ENCODE results near the gene MYCBP. TPM values are rescaled to one million over a fixed set of nuclear protein-coding genes. Genes with fewer than 3 reads are reported as not detected.
A peak's percentile ranks its signal among the peaks of the same experiment; 100 is the strongest.

Gene MYCBP
- total RNA-seq, 8 experiments from 2014 or later, result 6.9 to 21.0 (median 11.4) TPM

DNA sequence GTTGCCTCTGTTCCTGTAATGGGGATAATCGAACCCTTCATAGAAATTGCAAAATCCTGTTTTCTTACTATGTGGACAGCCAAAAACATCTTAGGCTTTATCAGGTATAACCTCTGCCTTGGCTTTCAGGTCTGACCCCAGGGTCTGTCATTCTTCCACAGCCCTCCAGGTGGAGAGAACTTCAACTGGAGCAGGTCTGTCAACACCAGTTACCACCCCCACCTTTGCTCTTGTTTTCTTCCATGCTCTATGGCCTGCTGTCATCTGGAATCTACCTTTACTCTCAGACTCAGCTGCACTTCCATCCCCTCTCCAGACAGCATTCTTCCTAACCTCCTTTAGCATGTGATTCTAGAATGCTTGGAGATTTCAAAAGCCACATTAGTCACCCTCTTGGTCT, 18.6 kb upstream of the MYCBP start:
- no peak for ATAC-seq (replicated peaks in 6 of 8)
- in situ Hi-C loops (cut with MboI; ENCODE audit: low pct_unique_long_range_greater_than_20kb in 2 of 9, low sequenced_read_pairs in 9 of 9, unreplicated experiment in 9 of 9), result no loop called here
- H3K4me1 ChIP-seq (replicated peaks in 1 of 2), result no peaks in the 10 kb centered on the region
- 44 to 83% (median 76%) methylated on average over 1 of the region's 1 CpG; no CpG with 5 or more reads in 2 of the 10 experiments for WGBS, 10 experiments
- no peak overlapping the region for H3K4me3 ChIP-seq
- H3K27ac ChIP-seq, result no peak overlapping the region

DNA sequence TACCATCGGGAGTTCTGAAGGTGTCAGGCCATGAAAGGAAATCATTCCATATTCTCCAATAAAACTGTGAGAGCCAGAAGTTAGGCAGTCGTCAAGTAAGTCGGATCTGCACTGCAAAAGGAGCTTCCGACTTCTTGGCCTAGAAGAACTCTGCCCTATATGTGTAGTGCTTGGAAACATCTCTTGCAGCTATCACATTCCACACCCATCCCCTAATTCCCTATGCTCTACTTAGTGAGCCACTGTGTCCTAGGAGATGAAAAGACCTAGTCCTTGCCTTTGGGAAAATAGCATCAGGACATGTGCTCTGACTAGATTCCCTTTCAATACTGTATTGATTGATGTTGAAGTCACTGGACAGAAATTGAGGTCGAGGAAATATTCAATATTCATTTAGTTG, 16.4 kb upstream of the MYCBP start:
- ATAC-seq (replicated peaks in 6 of 8), result no peak
- H3K4me3 ChIP-seq, result no peak overlapping the region
- in situ Hi-C loops (cut with MboI; ENCODE audit: low pct_unique_long_range_greater_than_20kb in 2 of 9, low sequenced_read_pairs in 9 of 9, unreplicated experiment in 9 of 9), result no loop called here
- no peak overlapping the region for H3K27ac ChIP-seq
- no peaks in the 10 kb centered on the region for H3K4me1 ChIP-seq (replicated peaks in 1 of 2)
- WGBS, 10 experiments, result 8 to 88% (median 78%) methylated on average over 1 to 4 of the region's 5 CpGs; no CpG with 5 or more reads in 3 of the 10 experiments

DNA sequence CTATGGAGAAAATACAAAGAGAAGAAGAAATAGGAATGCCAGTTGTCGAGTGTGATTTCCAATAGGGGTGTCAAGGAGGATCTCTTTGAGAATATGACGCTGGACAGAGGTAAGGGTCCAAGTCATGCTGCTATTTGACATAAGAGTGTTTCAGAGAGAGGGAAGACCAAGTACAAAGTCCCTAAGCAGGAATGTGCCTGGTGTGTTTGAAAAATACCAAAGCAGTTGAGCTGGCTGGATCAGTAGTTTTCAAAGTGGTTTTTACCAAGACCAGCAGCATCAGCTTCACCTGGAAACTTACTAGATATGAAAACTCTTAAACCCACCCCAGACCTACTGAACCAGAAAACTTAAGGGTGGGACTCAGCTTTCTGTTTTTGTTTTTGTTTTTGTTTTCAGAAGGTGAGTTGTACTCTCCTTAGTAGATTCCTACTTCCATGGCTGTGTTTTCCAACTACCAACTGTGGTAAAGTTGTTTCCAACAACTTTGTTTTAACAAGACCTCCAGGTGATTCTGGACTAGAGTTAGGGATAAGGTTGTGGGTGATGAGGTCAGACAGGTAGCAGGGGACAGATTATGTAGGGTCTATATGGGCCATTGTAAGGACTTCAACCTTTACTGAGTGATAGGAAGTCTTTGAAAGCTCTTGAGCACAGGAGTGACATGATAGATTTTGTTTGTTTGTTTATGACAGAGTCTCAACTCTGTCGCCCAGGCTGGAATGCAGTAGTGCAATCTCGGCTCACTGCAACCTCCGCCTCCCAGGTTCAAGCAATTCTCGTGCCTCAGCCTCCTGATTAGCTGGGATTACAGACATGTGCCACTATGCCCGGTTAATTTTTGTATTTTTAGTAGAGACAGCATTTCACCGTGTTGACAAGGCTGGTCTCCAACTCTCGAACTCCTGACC, 15.5 kb upstream of the MYCBP start:
- H3K4me3 ChIP-seq, result no peak overlapping the region
- in situ Hi-C loops (cut with MboI; ENCODE audit: low pct_unique_long_range_greater_than_20kb in 2 of 9, low sequenced_read_pairs in 9 of 9, unreplicated experiment in 9 of 9), result no loop called here
- ATAC-seq (replicated peaks in 6 of 8), result no peak
- no peak overlapping the region for H3K27ac ChIP-seq
- H3K4me1 ChIP-seq (replicated peaks in 1 of 2), result no peaks in the 10 kb centered on the region
- 60 to 91% (median 90%) methylated on average over 1 to 9 of the region's 9 CpGs; no CpG with 5 or more reads in 3 of the 10 experiments for WGBS, 10 experiments

DNA sequence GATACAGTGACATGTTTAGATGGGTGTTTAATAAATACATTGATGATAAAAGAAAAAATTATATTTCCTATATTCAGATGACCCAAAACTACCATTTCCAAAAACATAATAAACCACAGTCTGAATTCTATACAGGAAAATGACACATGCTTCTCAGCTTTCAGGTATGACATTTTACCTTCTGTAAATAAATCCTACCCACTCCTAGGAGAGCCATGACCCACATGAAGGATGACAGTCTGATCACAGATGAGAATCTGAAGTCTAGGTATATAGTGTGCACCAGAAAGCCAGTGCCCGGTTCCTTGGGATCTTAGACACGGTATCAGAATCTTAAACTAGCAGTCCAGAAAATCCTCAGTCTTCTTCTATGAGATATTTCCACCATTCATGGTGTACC, 11.9 kb upstream of the MYCBP start:
- in situ Hi-C loops (cut with MboI; ENCODE audit: low pct_unique_long_range_greater_than_20kb in 2 of 9, low sequenced_read_pairs in 9 of 9, unreplicated experiment in 9 of 9), result no loop called here
- Histone ChIP-seq H3K4me3 (no peak overlapping the region), H3K27ac (no peak overlapping the region), H3K4me1 (replicated peaks in 1 of 2) (no peaks in the 10 kb centered on the region)
- no peak for ATAC-seq (replicated peaks in 6 of 8)
- 82 to 100% (median 93%) methylated on average over 1 to 2 of the region's 2 CpGs; no CpG with 5 or more reads in 4 of the 10 experiments for WGBS, 10 experiments

DNA sequence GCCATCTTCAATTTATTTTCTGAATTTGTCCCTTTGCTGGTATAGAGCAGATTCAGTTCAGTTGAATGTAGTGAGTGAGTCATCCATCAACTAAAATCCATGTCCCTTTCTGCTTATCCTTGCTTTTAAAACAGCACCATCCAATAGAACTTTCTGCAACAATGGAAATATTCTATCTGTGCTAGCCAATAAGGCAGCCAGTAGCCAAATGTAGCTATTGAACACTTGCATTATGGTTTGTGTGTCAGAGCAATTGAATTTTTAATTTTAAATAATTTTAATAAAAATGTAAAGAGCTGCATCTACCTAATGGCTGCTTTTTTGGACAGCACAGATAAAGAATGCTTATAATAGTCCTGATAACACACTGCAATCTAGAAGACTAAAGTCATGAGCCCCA, 8.3 kb upstream of the MYCBP start, which contains the start of gene GJA9:
GJA9 (minus strand) TSS at position 101 of the 400 bp plus-strand sequence. CDS start 5,489 bp downstream, outside the sequence.
- Histone ChIP-seq H3K27ac (no peak within 1 kb of the TSS), H3K4me1 (replicated peaks in 1 of 2) (no peaks in the 10 kb centered on the region), H3K4me3 (no peak within 1 kb of the TSS)
- in situ Hi-C loops (cut with MboI; ENCODE audit: low pct_unique_long_range_greater_than_20kb in 2 of 9, low sequenced_read_pairs in 9 of 9, unreplicated experiment in 9 of 9), result no loop called here
- no peak for ATAC-seq (replicated peaks in 6 of 8)

DNA sequence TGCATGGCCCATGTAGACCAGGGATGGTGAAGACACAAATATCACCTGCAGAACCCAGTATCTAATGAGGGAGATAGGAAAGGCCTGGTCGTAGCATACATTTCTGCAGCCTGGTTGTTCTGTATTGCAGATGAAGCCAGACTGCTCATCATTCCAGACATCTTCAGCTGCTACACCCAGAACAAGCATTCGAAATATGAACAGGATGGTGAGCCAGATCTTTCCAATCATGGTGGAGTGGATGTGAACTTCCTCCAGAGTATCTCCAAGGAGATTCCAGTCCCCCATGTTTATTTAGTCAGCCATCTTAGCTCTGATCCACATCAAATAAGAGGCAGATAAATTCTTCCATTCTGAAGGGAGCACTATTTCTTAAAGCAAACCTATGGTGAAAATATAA, 2.7 kb upstream of the MYCBP start:
- Histone ChIP-seq H3K4me3 (no peak overlapping the region), H3K4me1 (replicated peaks in 1 of 2) (peaks cover 11 to 13% of the 10 kb centered on the region in 2 donors), H3K27ac (no peak overlapping the region)
- WGBS, 10 experiments, result 40 to 100% (median 92%) methylated on average over 1 to 2 of the region's 2 CpGs; no CpG with 5 or more reads in 3 of the 10 experiments
- in situ Hi-C loops (cut with MboI; ENCODE audit: low pct_unique_long_range_greater_than_20kb in 2 of 9, low sequenced_read_pairs in 9 of 9, unreplicated experiment in 9 of 9), result no loop called here
- ATAC-seq (replicated peaks in 6 of 8), result no peak

DNA sequence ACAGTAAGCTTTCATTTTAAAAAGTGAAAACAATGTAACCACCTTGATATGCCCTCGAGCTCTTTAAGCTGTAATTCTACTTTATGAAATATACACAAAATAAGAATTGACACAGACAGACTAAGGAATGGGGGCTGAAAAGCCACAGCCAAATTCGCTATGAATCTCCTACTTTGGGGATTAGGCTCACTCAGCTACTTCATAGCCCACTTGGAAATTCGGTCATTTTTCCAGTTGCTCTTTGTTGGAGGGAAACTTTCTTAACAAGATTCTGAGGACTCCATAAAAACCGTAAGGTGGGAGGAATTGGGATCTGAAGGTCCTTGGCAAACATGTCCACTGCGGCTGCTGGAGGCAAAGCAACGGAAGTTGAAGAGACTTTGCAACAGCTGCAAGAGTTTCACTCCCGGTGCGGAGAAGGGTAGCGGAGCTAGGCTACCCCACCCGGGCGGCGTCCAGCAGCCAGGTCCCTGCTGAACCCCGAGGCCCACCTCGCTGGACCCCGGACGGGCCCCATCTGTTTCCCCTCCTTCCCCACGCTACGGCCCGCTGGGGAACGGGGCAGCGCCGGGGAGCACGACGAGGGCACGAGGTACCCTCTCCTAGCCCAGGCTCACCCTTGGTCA, 634 bp downstream of the MYCBP start:
- in situ Hi-C loops (cut with MboI; ENCODE audit: low pct_unique_long_range_greater_than_20kb in 2 of 9, low sequenced_read_pairs in 9 of 9, unreplicated experiment in 9 of 9), result no loop called here
- Histone ChIP-seq H3K27ac (peak overlapping the region in 1 of 2 donors; percentile 0), H3K4me1 (replicated peaks in 1 of 2) (peaks cover 11 to 13% of the 10 kb centered on the region in 2 donors), H3K4me3 (peak overlapping the region; percentile 54 to 67 (median 64))
- 0 to 20% (median 9%) methylated on average over 1 to 13 of the region's 25 CpGs; no CpG with 5 or more reads in 1 of the 10 experiments for WGBS, 10 experiments
- ATAC-seq (replicated peaks in 6 of 8), result peak in 1 of 8 experiments; percentile 12

DNA sequence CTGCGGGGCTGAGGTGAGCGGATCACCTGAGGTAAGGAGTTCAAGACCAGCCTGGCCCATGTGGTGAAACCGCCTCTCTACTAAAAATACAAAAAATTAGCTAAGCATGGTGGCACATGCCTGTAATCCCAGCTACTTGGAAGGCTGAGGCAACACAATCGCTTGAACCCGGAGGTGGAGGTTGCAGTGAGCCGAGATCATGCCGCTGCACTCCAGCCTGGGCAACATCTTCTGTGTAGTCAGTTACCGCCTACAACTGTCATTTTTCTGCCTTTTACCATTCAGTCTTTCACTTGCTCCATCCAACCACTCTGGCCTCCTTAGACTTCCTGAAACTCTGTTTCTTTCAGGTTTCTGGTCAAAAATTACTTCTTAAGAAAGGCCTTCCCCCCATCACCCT, 2.2 kb downstream of the MYCBP start:
- 87 to 100% (median 93%) methylated on average over 2 to 8 of the region's 8 CpGs; no CpG with 5 or more reads in 1 of the 10 experiments for WGBS, 10 experiments
- in situ Hi-C loops (cut with MboI; ENCODE audit: low pct_unique_long_range_greater_than_20kb in 2 of 9, low sequenced_read_pairs in 9 of 9, unreplicated experiment in 9 of 9), result no loop called here
- no peak overlapping the region for H3K27ac ChIP-seq
- ATAC-seq (replicated peaks in 6 of 8), result no peak
- peaks cover 11 to 13% of the 10 kb centered on the region in 2 donors for H3K4me1 ChIP-seq (replicated peaks in 1 of 2)
- H3K4me3 ChIP-seq, result no peak overlapping the region

DNA sequence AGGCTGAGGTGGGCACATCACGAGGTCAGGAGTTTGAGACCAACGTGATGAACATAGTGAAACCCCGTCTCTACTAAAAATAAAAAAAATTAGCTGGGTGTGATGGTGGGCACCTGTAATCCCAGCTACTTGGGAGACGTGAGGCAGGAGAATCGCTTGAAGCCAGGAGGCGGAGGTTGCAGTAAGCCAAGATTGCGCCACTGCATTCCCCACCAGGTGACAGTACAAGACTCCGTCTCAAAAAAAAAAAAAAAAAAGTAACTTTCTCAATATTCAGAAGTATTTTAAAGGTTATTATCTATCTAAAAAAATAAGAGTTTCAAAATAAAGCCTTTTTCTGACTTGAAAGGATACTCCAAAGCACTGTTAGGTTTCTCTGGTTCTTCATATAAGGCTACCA, 5.9 kb downstream of the MYCBP start:
- Histone ChIP-seq H3K4me1 (replicated peaks in 1 of 2) (peaks cover 4 to 9% of the 10 kb centered on the region in 2 donors), H3K4me3 (no peak overlapping the region), H3K27ac (no peak overlapping the region)
- WGBS, 10 experiments, result 88 to 100% (median 95%) methylated on average over 3 to 7 of the region's 8 CpGs; no CpG with 5 or more reads in 2 of the 10 experiments
- no peak for ATAC-seq (replicated peaks in 6 of 8)
- in situ Hi-C loops (cut with MboI; ENCODE audit: low pct_unique_long_range_greater_than_20kb in 2 of 9, low sequenced_read_pairs in 9 of 9, unreplicated experiment in 9 of 9), result no loop called here

DNA sequence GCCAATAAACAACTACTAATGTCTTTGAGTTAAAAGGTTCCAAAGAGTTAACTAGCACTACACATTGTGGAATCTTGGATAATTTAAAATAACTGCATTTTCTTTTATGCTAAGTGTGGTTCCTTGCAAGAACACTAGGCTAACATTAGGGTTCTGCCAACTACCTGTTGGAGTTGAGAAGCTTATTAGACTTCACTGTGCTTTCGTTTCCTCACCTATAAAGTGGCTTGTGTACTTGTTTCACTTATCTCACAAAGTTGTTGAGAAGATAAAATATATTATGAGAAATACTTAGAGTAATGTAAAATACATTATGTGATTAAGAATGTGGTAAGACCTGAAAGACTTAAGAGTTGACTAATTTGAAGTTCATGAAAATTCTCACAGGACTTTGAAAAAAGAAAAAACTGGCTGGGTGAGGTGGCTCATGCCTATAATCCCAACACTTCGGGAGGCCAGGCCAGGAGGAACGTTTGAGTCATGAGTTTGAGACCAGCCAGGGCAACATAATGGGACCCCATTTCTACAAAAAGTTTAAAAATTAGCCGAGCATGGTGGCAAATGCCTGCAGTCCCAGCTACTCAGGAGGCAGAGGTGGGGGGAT, 7.9 kb downstream of the MYCBP start:
- Histone ChIP-seq H3K4me3 (no peak overlapping the region), H3K27ac (no peak overlapping the region), H3K4me1 (replicated peaks in 1 of 2) (peaks cover 7 to 22% of the 10 kb centered on the region in 2 donors)
- in situ Hi-C loops (cut with MboI; ENCODE audit: low pct_unique_long_range_greater_than_20kb in 2 of 9, low sequenced_read_pairs in 9 of 9, unreplicated experiment in 9 of 9), result no loop called here
- WGBS, 10 experiments, result 21 to 95% (median 79%) methylated on average over 1 to 4 of the region's 4 CpGs
- no peak for ATAC-seq (replicated peaks in 6 of 8)

DNA sequence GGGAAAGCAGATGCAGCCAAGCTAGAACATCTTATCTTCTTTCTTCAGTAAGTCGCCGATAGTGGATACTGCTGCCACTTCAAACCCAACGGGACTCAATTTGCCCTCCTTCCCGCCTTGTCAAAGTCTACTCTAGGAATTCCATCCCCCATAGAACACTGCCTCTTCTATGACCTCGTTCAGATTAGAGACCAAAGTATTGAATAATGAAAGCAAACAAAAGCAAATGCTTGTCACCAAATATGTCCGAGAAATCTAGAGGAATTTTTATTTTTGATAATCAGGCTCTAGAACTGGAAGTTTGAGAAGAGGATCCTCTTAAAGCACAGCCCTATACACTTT, 12.7 kb downstream of the MYCBP start:
- no peak for ATAC-seq (replicated peaks in 6 of 8)
- Histone ChIP-seq H3K4me3 (peak overlapping the region; percentile 61 to 98 (median 74)), H3K4me1 (replicated peaks in 1 of 2) (peaks cover 21 to 37% of the 10 kb centered on the region in 2 donors), H3K27ac (no peak overlapping the region)
- WGBS, 10 experiments, result 0 to 40% (median 16%) methylated on average over 1 to 6 of the region's 6 CpGs; no CpG with 5 or more reads in 2 of the 10 experiments
- in situ Hi-C loops (cut with MboI; ENCODE audit: low pct_unique_long_range_greater_than_20kb in 2 of 9, low sequenced_read_pairs in 9 of 9, unreplicated experiment in 9 of 9), result no loop called here

DNA sequence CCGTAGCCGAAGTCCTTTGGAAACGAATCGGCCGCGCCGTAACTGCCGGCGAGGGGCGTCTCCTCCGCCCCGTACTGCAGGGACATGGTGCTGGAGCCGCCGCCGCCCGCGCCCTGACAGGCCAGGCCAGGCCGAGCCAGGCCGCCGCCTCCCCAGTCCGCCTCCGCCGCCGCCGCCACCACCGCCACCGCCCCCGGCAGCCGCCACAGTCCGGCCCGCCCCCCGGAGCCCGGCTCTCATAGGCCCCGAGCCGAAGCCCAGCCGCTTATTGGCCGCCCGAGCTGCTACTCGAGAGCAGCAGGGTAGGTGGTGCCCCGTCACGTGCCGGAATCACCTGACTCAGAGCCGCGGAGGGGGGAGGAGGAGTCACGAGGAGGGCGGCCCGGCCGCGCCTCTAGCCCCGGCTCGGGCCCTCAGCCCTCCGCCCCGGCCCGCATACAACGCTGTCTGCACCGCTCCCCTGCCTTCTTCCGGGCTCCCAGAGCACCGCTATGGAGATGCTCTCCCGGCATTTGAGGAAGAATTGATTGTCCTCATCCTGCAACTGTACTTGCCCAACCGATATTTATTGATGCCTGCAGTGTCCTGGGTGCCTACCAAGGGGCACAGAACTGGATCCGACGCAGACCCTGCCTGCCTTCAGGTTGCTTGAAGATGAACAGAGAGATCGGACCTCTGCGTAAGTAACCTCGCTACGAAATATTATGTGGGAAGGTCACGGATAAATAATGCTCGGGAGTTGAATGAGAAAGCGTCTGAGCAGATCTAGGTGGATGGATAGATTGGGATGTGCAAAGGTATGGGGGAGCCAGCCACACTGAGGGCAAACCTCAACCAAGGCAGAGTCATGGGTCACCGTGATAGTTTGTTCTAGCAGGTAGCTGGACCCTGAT, 13.3 kb downstream of the MYCBP start, which contains the start of gene RRAGC:
RRAGC (minus strand) TSS at position 212 of the 893 bp plus-strand sequence; CDS start at position 86, 126 bp downstream.
- 0 to 4% (median 0%) methylated on average over 3 to 15 of the region's 70 CpGs; no CpG with 5 or more reads in 1 of the 10 experiments for WGBS, 10 experiments
- peak; percentile 74 to 98 (median 98) for ATAC-seq (replicated peaks in 6 of 8)
- Histone ChIP-seq H3K27ac (peak within 1 kb of the TSS; percentile 33 to 82), H3K4me3 (peak within 1 kb of the TSS; percentile 61 to 98 (median 74)), H3K4me1 (replicated peaks in 1 of 2) (peaks cover 21 to 37% of the 10 kb centered on the region in 2 donors)
- in situ Hi-C loops (cut with MboI; ENCODE audit: low pct_unique_long_range_greater_than_20kb in 2 of 9, low sequenced_read_pairs in 9 of 9, unreplicated experiment in 9 of 9), result no loop called here

All from motor neuron (in vitro differentiated cells).